Measurements from ENCODE around the gene HAPLN1.

The HAPLN1 gene

GRCh38 chr5:83718195-83718825, 2.3 kb downstream of the HAPLN1 start:
- DNase-seq (ENCODE audit: low read depth in 2 of 2): no peak

GRCh38 chr5:83715236-83716065, 5.2 kb downstream of the HAPLN1 start:
- no peak for DNase-seq (ENCODE audit: low read depth in 2 of 2)

DNA sequence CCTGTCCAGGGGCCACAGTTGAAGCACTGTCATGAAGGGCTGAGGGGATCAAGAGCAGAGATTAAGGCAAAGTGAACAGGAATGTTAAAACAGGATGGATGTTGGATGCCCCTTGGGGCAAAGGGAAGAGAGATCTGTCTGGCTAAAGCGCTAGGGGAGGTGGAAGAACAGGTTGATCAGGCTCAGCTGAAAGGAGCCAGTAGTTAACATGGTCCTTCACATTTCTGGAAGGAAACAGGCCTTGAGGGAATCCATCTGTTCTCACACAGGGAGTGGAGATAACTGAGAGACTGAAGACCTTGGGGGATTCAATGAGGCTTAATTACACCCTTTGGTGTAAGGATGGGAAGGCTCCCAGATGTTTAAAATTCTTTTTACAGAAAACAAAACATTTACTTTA, 5.8 kb downstream of the HAPLN1 start:
- DNase-seq (ENCODE audit: low read depth in 2 of 2): no peak

DNA sequence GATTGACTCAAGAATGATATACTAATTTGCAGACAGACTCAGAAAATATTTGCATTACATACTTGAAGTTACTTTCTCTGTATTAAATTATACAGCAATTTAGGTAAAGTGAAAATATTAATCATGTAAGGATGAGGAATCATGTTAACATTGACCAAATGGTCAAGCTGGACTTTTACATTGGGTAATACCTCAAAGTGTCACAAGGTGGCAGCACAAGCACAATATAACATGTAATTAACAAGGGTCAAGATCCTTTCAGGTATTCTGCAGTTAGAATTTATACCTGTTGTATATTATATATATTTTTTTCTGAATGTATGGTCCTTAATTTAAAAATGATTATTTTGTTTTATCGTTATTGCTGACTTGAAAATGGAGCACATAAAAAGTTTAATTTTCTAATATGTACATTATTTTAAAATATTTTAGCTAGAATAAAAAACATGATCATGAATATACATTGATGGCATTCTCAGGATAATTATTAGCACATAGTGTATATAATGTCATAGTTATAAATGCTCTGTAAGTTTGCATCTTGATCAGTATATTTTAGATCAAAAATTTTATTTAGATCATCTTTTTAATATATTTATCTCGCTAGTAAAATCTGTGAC, 8.6 kb downstream of the HAPLN1 start:
- DNase-seq (ENCODE audit: low read depth in 2 of 2): no peak

- no peak for DNase-seq (ENCODE audit: low read depth in 2 of 2)
Measured at GRCh38 chr5:83709973-83710372, 10.7 kb downstream of the HAPLN1 start.

DNA sequence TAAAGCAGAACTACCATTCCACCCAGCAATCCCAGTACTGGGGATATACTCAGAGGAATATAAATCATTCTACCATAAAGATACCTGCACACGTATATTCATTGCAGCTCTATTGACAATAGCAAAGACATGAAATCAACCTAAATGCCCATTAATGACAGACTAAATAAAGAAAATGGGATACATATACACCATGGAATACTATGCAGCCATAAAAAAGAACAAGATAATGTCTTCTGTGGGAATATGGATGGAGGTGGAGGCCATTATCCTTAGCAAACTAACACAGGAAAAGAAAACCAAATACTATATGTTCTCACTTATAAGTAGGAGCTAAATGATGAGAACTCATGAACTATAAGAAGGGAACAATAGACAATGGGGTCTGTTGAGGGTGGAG, 12.5 kb downstream of the HAPLN1 start:
- DNase-seq (ENCODE audit: low read depth in 2 of 2): no peak

DNA sequence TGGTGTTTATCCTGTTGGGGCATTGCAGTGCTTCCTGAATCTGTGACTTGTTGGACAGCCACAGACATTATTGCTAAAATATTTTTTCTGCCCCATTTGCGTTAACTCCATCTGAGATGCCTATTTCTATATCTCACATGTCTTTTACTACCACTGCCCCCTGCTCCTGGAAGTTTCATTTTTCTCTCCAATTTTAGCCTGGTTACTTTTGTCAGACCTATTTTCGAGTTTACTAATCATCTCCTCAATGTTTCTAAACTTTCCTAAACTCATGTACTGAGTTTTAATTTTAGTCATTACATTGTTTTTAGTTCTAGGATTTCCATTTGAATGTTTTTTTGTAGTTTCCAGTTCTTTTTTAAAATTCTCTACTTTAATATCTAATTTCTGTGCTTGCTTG, 17.6 kb downstream of the HAPLN1 start:
- DNase-seq (ENCODE audit: low read depth in 2 of 2): no peak

DNA sequence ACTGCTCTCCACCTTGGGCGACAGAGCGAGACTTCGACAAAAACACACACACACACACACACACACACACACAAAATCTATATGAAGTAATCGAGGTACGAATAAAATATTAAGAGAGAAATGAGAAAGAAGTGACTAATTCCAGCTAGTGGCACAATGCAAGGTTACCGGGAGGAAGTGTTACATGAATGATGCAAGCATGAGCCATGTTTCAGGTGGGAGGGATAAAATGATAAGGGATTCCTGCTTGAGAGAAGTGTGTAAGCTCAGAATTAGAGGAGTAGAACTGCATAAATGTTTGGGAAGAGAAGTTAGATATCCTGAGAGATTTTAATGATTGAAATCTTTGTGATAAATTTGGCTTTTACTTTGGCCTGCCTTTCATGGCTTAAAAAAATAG, 18.8 kb downstream of the HAPLN1 start:
- DNase-seq (ENCODE audit: low read depth in 2 of 2): no peak

GRCh38 chr5:83689881-83690280, 30.8 kb downstream of the HAPLN1 start:
- no peak for DNase-seq (ENCODE audit: low read depth in 2 of 2)

DNA sequence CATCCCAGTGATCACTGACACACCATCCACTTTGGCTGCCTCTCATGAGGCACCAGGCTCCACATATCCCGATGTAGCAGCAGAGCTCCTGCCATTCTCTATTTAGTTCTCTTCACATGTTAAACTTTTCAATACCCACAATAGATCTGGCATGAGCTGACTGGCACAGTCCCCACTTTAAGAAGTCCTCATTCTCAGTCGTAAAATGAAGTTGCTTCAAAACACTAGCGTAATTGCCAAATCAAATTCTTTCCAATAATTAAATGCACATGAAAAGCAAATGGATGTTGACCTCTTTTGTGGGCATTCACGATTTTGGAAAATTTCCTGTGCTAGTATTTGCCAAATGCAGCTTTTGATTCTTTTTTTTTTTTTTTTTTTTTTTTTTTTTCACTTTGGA, 32.4 kb downstream of the HAPLN1 start:
- no peak for DNase-seq (ENCODE audit: low read depth in 2 of 2)

DNA sequence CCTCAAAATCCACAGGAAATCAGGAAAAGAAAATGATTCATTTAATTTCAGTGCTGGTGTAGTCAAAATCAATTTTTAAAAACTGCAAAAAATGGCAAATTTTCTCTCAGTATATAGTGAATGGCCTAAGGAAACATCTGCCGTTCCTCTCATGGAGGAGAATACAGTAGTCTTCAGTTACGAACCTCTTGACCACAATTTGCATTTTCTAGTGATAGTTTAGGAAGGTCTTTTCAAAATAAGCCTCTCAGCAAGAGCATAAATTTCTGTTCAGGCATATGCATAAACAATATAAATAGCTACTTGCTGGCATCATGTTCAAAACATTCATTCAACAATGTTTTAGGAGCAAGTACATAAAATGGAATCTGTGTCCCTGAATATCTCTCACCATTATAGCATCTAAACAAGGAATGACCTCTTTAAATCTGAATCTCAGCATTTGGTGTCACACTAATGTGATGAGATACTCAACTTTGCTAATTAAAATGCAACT, 33.5 kb downstream of the HAPLN1 start:
- DNase-seq (ENCODE audit: low read depth in 2 of 2): no peak

DNA sequence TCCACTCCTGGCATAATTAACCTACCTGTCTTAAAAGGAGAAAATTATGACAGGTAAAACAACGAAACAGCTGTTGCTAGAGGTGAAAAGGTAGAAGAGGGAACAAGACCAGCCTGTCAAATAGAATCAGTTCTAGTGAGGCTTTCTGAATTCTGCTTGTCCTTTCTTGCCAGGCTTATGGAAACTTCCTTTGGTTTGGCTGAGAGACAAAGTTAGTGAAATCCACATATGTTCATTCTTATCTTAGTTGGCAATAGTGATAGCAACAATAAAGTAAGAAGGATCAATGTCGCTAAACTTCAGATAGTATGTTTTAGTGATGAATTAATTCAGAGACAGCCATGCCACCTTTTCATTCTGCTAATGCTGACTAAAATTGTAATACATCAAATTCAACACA, 34.4 kb downstream of the HAPLN1 start:
- no peak for DNase-seq (ENCODE audit: low read depth in 2 of 2)

- DNase-seq (ENCODE audit: low read depth in 2 of 2): no peak
Measured at GRCh38 chr5:83683836-83684235, 36.8 kb downstream of the HAPLN1 start.

DNA sequence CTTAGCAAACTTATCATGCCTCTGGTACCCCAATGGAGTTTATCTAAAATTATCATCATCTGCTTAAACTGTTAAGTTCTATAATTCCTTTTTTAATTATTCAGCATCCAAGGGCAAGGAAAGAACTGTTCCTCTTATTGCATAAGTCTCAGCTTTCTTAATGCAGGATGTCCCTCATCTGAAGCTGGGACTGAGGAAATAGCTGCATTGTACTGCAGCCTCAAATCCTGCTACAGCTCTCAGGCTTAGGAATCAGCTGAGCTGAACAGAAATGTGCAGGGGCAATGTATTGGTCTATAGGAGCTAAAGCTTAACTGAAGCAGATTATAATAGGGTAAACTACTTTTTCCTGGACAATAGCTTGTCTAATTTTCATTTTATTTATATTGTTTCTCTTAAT, 48.0 kb downstream of the HAPLN1 start:
- DNase-seq (ENCODE audit: low read depth in 2 of 2): no peak

GRCh38 chr5:83672158-83672557, 48.5 kb downstream of the HAPLN1 start:
- DNase-seq (ENCODE audit: low read depth in 2 of 2): no peak

- no peak for DNase-seq (ENCODE audit: low read depth in 2 of 2)
Measured at GRCh38 chr5:83665631-83666030, 55.0 kb downstream of the HAPLN1 start.

- no peak for DNase-seq (ENCODE audit: low read depth in 2 of 2)
Measured at GRCh38 chr5:83662558-83662957, 58.1 kb downstream of the HAPLN1 start.

DNA sequence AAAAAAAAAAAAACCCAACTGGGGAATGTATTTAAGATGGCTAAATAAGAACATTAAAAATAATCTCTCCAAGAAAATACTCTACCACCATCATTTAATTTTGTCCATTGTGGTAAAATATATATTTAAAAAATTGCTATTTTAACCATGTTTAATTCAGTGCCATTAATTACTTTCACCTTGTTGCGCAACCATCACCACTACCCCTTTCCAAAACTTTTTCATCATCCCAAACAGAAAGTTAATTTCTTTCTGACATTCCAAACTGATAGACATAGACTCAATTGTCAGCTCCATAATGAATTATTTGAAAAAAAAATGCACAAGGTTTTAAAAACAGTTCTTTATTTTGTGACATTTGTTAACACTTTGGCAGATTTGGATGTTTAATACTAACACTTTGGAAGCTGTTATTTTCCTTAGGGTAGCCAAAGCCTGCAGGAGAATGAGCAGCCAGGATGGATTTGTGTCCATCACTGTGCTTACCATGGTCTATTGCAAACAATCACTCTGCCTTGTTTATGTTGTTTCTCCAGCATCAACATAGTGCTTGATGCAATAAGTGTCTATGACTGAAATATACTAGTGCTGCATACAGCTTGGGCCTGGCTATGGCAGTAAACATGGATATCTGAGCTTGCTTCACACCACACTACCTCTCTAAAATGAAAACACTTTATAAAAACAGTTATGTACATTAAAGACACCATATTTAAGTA, 62.7 kb downstream of the HAPLN1 start:
- no peak for DNase-seq (ENCODE audit: low read depth in 2 of 2)

DNA sequence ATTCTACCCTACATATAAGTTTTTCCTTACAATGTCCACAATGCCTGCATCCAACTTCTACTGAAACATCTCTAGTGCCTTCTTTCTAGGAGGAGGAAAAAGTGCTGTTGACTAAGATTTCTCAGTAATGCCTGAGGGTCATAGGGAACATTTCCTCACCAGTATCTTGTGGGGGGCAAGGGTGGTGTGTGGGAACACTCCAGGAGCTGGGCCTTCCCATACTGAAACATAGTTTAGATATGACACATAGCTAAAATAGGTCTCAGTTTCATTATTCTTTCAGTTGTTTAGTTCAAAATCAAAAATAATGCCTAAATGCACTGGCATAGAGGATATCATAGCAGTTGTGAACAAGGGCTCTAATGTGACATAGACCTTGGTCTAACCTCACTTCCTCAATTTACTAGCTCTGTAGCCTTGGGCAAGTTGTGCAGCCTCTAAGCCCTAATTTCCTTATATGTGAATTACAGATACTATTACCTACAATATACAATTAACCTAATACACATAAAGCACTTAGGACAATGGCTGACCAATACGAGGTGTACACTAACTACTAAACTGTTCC, 66.1 kb downstream of the HAPLN1 start:
- DNase-seq (ENCODE audit: low read depth in 2 of 2): no peak

- DNase-seq (ENCODE audit: low read depth in 2 of 2): no peak
Measured at GRCh38 chr5:83653669-83654068, 67.0 kb downstream of the HAPLN1 start.

DNA sequence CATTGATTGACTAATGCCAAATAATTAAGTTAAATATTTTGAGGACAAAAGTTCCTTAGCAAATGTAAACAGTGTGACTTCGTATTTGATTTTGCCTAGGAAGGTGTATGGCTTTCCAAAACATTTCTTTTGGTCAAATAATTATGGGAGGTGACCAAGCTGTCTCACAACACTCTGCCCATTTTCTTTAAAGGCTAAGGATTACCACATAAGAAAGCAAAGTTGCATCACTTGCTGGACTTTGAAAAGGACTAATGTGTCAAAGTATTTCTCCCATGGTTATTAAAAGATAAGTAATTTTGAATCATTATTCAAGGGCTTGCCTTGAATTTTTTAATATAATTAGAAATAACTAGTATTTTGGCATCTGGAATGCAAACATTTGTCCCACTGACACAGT, 74.7 kb downstream of the HAPLN1 start:
- no peak for DNase-seq (ENCODE audit: low read depth in 2 of 2)

DNA sequence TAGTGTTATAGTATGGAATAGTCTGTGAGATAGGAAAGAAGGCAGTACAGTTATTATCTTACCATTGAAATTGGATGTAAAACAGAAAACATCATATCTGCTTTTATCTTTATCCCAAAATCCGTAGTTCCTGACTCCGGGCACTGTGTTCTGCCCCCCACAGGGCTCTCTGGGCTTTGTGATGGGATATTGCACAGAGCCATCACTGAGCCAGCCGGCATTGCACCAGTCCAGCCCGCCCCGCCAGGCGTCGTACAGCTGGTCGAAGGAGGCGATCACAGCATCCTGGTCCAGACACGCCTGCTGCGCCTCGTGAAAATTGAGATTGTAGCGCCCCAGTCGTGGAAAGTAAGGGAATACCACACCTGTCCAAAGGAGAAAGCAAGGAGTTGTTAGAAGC, 76.4 kb downstream of the HAPLN1 start:
- DNase-seq (ENCODE audit: low read depth in 2 of 2): no peak

Data from stimulated activated CD4-positive, alpha-beta T cell treated with anti-CD3 and anti-CD28 coated beads, Interleukin-4, amount 100 ng/mL, for 48 hours (primary cell).